GM19193 (cell line): ENCODE measurements around the gene PRH2.

ENCODE experiments used
- POLR2A ChIP-seq: IDR thresholded peaks from 4 replicates; pipeline ENCODE4 v1.6.1; 2011; ENCODE audit not compliant: insufficient read depth, insufficient read length; ENCODE audit errors: extremely low read depth

The PRH2 gene

GRCh38 chr12:10941369-10941768 is 12.3 kb downstream of the PRH2 start:
- TF ChIP-seq POLR2A: no peak

- TF ChIP-seq POLR2A: no peak
Observed at GRCh38 chr12:10941916-10942607, 13.0 kb downstream of the PRH2 start.

- TF ChIP-seq POLR2A: no peak
Observed at GRCh38 chr12:10943167-10943566, 14.1 kb downstream of the PRH2 start.

- TF ChIP-seq POLR2A: no peak
Observed at GRCh38 chr12:10952645-10953044, 23.6 kb downstream of the PRH2 start.

- no peak for TF ChIP-seq POLR2A
Observed at GRCh38 chr12:10956085-10956484, 27.0 kb downstream of the PRH2 start.

- TF ChIP-seq POLR2A: no peak
Observed at GRCh38 chr12:10957741-10958140, 28.7 kb downstream of the PRH2 start.

GRCh38 chr12:10959804-10960203 is 30.8 kb downstream of the PRH2 start:
- TF ChIP-seq POLR2A: no peak

GRCh38 chr12:10960211-10960610 is 31.2 kb downstream of the PRH2 start:
- no peak for TF ChIP-seq POLR2A

- no peak for TF ChIP-seq POLR2A
Observed at GRCh38 chr12:10965476-10965875, 36.4 kb downstream of the PRH2 start.

GRCh38 chr12:10966314-10966713 is 37.3 kb downstream of the PRH2 start:
- TF ChIP-seq POLR2A: no peak

GRCh38 chr12:10967409-10967808 is 38.4 kb downstream of the PRH2 start:
- TF ChIP-seq POLR2A: no peak

- no peak for TF ChIP-seq POLR2A
Observed at GRCh38 chr12:10968765-10969456, 39.9 kb downstream of the PRH2 start.

GRCh38 chr12:10974965-10975364 is 45.9 kb downstream of the PRH2 start:
- no peak for TF ChIP-seq POLR2A

GRCh38 chr12:10982244-10982643 is 53.2 kb downstream of the PRH2 start:
- no peak for TF ChIP-seq POLR2A
